MV-4-11 (cell line): ENCODE data around the gene ZNF692.
A peak's percentile ranks its signal among the peaks of the same experiment; 100 is the strongest.
"Not testable (repeated sequence)": the region's sequence is repeated elsewhere in the genome, so short reads cannot be mapped to it uniquely, and the experiment has no call there.

Experiments
- DNase-seq: peaks from one replicate; lab custom pipeline; 2025; lab: John Stamatoyannopoulos, UW

ZNF692 gene

DNA sequence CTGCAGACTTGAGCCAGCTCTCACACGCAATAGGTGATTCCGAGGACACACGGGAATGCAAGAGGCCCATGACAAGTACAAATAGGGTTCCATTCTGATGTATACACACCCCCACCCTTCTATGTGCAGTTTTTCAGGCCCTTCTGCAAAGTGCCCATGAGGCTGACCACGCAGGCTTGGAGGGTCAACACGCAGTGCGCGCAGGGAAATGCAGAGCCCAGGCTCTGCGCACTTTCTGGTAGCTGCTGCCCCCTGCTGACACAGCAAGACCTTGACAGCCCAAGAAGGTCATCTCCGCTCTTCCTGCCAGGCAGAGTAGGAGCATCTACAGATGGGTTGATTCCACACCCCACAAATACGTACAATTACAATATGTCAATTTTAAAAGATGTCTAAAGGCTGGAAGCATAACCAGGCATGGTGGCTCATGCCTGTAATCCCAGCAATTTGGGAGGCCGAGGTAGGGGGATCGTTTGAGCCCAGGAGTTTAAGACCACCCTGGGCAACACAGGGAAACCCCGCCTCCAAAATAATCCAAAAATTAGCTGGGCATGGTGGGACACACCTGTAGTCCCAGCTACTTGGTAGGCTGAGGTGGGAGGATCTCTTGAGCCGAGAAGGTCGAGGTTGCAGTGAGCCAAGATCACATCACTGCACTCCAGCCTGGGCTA is 51.7 kb downstream of the ZNF692 start:
- DNase-seq = peak; percentile 71

DNA sequence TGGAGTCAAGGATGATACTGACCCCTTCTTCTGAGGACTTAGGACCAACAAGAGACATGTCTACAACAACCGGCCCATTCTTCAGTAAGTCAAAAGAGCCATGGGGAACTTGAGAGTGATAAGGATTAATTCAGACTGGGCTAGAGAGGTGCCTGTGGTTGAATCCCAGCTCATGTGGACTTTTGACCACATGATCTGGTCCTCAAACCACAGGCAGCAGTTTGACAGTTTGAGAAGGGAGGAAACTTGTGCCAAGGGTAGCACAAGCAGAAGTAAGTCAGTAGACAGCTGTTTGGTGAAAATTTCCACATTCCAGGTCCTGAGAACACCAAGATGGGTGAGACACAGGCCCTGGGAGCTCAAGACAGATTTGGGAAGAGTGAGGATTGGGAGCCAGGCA is 53.0 kb downstream of the ZNF692 start:
- peak; percentile 95 for DNase-seq

DNA sequence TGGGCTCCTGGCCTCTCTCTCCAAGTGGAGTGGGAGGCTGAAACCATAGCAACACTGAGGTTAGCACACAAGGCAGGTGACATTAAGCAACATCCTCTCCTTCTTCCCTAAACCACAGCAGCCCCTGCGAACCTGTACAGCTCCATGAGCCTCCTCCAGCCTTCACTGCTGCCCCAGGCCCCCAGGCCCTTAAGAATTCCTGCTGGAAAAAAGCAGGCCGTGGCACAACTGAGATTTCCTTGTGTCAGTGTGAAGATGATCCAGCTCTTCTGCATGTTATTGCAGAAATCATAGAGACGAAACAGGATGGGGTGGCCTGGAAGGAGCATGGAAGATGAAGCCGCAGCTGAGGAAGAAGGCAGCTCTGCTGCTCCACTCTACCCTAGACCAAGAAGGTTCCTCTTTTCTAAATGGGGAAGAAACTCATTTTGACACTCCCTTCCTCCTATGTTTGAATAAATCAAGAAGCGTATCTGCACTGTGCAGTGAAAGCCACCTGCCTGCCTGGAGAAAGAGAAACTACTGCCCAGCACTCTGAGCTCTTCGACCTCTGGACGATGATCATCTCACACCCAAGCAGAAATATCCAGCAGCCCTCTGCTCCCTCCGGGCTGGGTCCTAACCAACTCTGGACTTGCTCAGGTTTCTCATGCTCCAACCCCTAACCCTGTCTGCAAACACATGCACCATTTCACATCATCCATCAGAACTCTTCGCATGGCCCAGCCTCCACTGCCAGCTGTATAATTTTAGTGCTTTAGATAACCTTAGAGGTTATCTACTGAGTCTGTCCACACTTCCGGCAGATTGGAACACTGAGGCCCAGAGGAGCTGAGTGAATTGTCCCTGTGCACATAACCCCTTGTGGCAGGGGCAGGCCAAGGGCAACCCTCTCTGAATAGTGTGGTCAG is 53.9 kb downstream of the ZNF692 start:
- DNase-seq = peak; percentile 98

DNA sequence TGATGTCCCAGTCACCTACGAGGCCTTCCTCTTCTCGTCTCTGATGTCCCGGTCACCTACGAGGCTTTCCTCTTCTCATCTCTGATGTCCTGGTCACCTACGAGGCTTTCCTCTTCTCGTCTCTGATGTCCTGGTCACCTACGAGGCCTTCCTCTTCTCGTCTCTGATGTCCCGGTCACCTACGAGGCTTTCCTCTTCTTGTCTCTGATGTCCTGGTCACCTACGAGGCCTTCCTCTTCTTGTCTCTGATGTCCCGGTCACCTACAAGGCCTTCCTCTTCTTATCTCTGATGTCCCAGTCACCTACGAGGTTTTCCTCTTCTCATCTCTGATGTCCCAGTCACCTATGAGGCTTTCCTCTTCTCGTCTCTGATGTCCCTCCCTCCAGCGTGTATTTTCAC is 55.4 kb downstream of the ZNF692 start:
- not testable (repeated sequence) for DNase-seq

DNA sequence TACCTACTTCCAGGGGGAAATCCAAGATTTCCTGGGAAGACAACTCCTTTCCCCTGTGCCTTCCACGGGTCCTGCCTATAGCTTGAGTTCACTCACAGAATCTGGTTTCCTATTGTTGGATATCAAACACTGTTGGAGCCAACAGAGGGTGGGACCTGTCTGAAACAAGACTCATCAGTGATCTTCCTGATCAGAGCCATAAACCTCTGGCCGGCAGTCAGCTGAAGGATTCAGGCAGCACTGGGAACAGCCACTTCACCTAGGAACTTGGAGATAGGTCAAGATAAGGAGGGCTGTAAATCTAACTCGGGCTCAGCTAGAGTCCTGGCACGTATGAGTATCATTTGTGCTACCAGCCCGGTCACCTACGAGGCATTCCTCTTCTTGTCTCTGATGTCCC is 56.4 kb downstream of the ZNF692 start:
- DNase-seq = no peak

DNA sequence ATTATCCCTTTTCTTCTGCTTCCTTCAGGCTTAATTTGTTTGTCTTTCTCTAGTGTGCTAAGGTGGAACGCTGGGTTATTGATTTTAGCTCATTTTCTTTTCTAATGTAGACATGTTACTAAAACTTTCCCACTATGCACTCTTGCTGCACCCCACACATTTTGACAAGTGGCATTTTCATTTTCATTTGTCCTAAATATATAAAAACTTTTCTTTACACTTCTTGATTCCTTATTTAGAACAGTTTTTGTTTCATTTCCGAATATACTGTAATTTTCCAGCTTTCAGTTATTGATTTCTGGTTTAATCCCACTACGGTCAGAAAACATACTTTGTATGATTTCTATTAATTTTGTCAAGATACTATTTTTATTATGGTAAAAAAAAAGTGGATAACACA is 58.4 kb downstream of the ZNF692 start:
- DNase-seq = peak; percentile 56
